CD4-positive, alpha-beta T cell treated with Interleukin-17A for 4 hours (primary cell): ENCODE data around the gene SPOUT1.

Source experiments
- DNase-seq: peaks from one replicate; pipeline ENCODE4 v3.0.0-alpha.2; 2020; ENCODE audit warnings: mixed read lengths

SPOUT1 gene

GRCh38 chr9:128835246-128836210 lies 5.9 kb upstream of the SPOUT1 start:
- no peak for DNase-seq

GRCh38 chr9:128833696-128834095 lies 4.1 kb upstream of the SPOUT1 start:
- DNase-seq = no peak

DNA sequence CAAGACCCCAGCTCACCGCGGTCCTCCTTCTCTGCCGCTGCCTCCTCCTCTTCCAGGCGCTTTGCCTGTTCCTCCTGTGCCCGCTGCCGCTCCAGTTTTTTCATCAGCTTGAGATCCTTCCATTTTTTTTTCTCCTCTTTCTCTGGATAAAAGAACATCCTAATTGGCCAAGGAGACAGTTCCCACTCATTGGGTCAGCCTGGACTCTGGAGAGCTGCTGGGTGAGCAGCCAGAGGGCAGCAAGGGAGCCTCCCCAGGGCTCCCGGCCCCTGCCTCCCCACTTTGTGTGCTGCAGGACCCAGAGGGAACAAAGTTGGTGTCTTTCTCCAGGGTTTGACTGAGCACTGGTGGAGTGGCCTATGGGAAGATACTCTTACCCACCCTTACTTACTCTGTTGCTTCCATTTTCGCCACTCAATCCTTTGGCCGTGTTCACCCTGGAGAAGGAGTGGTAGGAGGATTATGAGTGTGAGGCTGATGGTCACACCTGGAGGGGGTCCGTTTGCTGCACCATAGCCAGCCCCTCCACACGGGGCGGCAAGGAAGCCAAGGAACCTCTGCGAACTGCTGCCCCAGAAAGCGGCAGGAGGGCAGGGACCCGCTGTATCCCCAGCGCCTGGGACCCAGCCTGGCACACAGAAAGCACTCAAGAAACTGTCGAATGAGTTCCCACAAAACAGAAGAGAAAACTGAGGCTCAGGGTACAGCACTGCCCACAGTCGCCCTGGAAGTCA lies 708 bp downstream of the SPOUT1 start:
- DNase-seq = no peak

DNA sequence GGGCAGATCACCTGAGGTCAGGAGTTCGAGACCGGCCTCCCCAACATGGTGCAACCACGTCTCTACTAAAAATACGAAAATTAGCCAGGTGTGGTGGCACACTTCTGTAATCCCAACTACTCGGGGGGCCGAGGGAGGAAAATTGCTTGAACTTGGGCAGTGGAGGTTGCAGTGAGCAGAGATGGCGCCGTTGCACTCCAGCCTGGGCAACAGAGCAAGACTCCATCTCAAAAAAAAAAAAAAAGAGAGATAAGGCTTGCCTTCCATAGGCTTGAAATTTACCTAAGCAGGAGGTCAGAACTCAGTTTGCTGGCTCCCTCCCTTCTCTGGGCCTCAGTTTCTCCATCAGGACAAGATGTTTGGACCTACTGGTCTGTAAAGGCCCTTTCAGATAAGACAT lies 1.3 kb downstream of the SPOUT1 start:
- DNase-seq = no peak

DNA sequence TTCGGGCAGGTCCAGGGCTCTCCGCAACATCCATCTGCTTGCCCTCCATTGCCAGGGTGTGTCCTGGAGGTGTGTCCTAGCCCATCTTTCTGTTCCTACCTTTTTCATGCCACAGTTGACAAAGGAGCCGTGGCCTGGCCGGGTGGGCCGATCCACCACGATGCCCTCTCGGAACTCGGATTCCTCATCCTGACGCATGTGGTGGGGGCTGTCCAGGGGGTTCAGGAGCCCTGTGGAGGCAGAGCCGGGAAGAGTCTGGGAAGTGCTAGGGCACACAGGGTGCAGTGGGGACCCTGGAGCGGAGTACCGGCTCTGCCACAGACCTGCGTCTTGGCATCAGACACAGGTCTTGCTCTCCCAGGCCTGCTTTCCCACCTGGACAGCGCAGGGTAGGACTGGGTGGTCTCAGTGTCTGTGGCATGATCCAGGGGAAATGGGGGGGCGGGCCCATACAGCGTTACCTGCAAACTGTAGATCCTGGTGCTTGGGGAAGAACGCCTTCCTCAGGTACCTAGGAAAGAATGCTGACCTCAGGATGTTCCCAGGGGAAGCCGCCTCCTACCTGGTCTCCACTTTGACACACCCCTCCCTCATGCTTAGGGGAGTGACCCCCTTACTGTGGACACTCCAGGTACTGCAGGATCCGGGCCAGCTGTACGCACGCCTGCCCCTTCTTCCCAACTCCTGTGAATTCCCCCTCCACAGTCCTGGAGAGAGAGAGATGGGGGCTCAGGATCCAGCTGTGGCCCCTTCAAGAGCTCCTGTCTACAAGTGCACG lies 3.5 kb downstream of the SPOUT1 start:
- no peak for DNase-seq

- no peak for DNase-seq
Observed at GRCh38 chr9:128824911-128825310, 4.7 kb downstream of the SPOUT1 start.

GRCh38 chr9:128823903-128824406 lies 5.6 kb downstream of the SPOUT1 start:
- no peak for DNase-seq

DNA sequence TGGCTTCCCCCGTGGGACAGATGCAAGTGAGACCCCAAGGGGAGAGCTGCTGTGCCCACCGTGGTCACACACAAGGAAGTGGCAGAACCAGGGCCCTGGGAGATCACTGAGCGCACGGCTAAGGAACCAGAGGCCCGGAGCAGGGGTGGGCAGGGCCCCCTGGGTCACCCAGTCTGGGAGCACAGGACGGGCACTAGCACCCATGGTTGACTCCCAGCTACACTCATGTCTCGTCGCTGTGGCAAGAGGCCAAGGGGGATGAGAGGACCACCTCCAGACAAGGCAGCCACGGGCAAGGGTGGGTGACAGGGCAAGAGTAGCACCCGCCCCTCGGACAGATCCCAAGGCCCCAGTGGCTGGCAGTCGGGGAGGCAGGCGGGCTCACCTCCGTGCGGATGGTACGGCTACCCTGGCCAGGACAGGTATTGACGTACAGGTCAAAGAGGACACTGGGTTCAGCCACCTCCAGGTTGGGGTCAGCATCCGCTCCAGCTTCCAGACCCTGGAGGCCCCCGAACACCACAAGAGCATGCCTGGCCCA lies 6.2 kb downstream of the SPOUT1 start:
- no peak for DNase-seq

GRCh38 chr9:128822407-128823042 lies 7.1 kb downstream of the SPOUT1 start:
- no peak for DNase-seq

- DNase-seq = no peak
Observed at GRCh38 chr9:128821584-128822406, 7.8 kb downstream of the SPOUT1 start.

GRCh38 chr9:128820665-128821583 lies 8.7 kb downstream of the SPOUT1 start:
- DNase-seq = no peak

- DNase-seq = no peak
Observed at GRCh38 chr9:128819716-128820664, 9.6 kb downstream of the SPOUT1 start.

GRCh38 chr9:128818839-128819715 lies 10.5 kb downstream of the SPOUT1 start:
- peak; percentile 68 for DNase-seq

DNA sequence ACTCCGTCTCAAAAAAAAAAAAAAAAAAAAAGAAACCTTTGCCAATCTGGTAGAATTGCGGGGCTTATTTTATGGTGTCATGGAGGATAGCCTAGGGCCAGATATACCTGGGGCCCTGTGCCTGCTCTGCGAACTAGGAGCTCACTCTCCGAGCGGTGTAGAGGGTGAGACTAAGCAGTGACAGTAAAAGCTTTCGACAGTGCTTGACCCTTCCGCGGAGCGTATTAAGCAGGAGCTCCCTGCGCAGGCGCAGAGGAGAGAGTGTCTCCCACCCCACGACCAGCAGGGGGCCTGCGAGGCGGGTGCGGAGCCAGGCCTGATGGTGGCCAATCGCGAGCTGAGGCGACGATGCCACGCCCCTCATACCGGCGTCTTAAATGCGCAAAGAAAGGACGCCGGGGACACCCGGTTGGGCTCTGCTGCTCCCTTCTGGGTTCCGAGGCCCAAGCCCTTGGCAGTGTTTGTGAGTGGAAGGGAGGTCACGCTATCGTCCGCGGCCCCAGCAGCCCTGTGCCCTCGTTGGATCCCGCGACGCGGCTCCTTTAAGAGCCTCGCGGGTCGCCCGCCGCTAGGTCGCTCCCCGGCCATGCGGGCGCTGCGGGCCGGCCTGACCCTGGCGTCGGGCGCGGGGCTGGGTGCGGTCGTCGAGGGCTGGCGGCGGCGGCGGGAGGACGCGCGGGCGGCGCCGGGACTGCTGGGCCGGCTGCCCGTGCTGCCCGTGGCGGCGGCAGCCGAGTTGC lies 11.3 kb downstream of the SPOUT1 start, which contains the start of gene ENDOG:
Gene ENDOG (plus strand): TSS at position 402 of the 740 bp plus-strand sequence. CDS start 185 bp downstream, at position 587.
- DNase-seq = peak; percentile 98

- DNase-seq = no peak
Observed at GRCh38 chr9:128810873-128811272, 18.7 kb downstream of the SPOUT1 start.

DNA sequence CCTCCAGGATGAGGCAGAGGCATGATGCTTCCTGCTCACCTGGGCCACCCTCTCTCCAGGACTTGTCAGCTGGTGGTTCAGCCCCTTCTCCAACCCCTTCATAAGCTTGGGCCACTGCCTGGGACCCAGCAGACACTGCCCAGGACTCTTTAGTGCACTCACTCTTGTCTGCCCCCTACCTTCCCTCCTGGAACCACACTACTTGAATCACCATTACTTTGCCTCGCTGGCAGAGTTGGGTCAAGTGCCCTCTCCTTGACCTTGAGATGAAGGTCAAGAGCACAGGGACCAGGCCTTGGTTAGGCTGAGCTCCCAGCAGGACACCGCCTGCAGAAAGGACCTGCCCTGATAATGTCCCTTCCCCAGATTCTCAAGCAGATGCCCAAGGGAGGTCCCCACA lies 19.8 kb downstream of the SPOUT1 start:
- DNase-seq = no peak

DNA sequence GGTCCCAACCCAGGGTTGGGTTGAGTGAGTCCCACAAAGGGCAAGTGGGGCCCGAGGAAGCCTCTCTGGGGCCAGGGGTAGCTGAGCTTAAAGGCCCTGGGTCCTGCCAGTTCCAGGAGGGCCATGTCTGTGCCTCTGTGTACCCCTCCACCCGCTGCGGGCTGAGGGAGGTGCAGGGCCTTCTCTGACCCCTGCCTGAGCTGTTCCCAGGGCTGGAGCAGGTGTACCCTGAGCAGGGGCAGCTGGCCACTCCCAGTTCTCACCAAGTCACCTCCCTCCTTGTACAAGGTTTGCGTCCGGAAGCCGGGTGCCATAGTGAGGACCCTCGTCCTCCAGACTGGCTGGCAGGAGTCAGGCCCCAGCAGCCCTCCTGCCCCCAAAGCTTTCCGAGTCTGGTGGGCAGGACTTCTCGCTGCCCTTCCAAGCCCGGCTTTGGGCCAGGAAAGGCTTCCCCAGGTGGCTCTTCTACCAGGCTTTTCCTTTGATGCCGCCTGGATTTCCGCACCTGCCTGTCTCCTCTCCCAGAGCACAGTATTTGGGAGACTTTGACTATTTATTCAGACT lies 20.5 kb downstream of the SPOUT1 start:
- no peak for DNase-seq
